WTC11 (cell line): Measurements from ENCODE around the gene EBP.

Source experiments
- ESRRA ChIP-seq: sonication (generic); formaldehyde crosslinking; IDR thresholded peaks from 2 replicates; pipeline ENCODE4 v1.8.1; 2022; ENCODE audit warnings: mild to moderate bottlenecking, missing genetic modification reagents, borderline replicate concordance
- HMGA2 ChIP-seq: fragments of 250-450 bp; sonication (Bioruptor Pico); IDR thresholded peaks from 2 replicates; pipeline ENCODE4 v1.4.0; 2021; ENCODE audit warnings: mild to moderate bottlenecking, moderate library complexity
- NR2C2 ChIP-seq: sonication (generic); formaldehyde crosslinking; IDR thresholded peaks from 2 replicates; pipeline ENCODE4 v1.8.0; 2022; ENCODE audit warnings: mild to moderate bottlenecking, missing genetic modification reagents
- SP1 ChIP-seq: sonication (generic); formaldehyde crosslinking; conservative IDR thresholded peaks from 2 replicates; pipeline ENCODE4 v1.8.1; 2022; ENCODE audit warnings: missing genetic modification reagents
- ZNF232 ChIP-seq: sonication (generic); formaldehyde crosslinking; IDR thresholded peaks from 2 replicates; pipeline ENCODE4 v1.8.0; 2022; ENCODE audit warnings: mild to moderate bottlenecking, missing genetic modification reagents
- TF ChIP-seq, protein P1 (sequence below): fragments of 200-600 bp; IDR thresholded peaks from 2 replicates; pipeline ENCODE4 v1.8.0; 2022; ENCODE audit warnings: antibody characterized with exemption

DNA sequence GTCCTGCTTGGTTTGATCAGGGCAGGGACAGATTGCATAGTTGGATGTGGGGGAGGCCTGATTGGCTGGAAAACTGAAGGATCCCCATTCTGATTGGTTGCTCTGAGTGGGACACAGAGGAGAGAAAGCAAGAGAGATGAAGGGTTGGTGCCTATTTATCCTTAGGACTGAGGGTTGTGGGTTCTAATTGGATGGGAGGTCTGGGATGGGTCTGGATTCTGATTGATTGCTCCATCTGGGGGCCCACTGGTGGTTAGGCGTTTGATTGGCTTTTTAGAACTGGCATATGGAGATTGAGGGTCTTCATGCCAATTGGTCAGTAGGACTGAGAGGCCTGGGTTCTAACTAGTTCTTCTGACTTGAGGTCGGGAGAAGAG is 644 bp upstream of the EBP start:
- TF ChIP-seq ZNF232 (CRISPR knock-in tag): no peak
- TF ChIP-seq SP1: no peak
- TF ChIP-seq, protein P1, sequence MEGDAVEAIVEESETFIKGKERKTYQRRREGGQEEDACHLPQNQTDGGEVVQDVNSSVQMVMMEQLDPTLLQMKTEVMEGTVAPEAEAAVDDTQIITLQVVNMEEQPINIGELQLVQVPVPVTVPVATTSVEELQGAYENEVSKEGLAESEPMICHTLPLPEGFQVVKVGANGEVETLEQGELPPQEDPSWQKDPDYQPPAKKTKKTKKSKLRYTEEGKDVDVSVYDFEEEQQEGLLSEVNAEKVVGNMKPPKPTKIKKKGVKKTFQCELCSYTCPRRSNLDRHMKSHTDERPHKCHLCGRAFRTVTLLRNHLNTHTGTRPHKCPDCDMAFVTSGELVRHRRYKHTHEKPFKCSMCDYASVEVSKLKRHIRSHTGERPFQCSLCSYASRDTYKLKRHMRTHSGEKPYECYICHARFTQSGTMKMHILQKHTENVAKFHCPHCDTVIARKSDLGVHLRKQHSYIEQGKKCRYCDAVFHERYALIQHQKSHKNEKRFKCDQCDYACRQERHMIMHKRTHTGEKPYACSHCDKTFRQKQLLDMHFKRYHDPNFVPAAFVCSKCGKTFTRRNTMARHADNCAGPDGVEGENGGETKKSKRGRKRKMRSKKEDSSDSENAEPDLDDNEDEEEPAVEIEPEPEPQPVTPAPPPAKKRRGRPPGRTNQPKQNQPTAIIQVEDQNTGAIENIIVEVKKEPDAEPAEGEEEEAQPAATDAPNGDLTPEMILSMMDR: no peak
- TF ChIP-seq NR2C2 (CRISPR knock-in tag): no peak
- TF ChIP-seq HMGA2 (CRISPR knock-in tag): no peak
- no peak for TF ChIP-seq ESRRA (CRISPR knock-in tag)
